CD4-positive, alpha-beta T cell treated with Interleukin-4 for 1 hour (primary cell): ENCODE results near the gene MOBP.
"Not testable (repeated sequence)": the region's sequence is repeated elsewhere in the genome, so short reads cannot be mapped to it uniquely, and the experiment has no call there.

Experiments
- DNase-seq, 2 donors: peaks; one replicate each; pipeline ENCODE4 v3.0.0-alpha.2; 2020 to 2022

MOBP gene, protein sequence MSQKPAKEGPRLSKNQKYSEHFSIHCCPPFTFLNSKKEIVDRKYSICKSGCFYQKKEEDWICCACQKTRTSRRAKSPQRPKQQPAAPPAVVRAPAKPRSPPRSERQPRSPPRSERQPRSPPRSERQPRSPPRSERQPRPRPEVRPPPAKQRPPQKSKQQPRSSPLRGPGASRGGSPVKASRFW

DNA sequence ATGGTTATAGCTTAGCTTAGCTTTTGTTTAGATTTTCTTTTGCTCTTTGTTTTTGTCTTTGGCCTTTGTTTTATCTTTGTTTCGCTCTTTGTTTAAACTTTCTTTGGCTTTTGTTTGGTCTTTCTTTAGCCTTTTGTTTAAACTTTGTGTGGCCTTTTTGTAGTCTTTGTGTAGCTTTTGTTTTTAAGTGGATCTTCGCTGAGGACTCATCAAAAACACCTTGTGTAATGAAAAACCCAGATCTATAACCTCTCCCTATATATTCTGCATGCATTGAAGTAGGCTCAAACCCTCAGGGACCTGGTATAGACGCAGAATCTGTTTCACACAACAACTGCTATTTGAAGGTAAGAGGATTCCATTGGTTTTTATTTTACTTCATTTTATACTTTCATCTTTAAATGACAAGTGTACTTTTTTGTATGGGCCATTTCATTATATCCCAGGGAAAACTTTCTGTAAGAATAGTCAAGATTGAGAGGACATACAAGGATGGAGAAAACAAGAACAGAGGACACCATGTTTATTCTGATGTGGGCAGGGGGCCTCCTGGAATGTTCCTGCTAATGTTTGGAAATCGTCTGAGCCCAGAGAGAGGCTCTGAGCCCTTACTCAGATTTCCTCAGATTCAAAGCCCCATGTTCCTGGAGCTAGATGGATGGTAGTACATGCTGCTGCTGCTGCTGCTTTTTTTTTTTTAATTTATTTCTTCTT, at the start of gene MOBP:
TSS of gene MOBP (plus strand) at position 287 of the 714 bp plus-strand sequence. CDS start 34,390 bp downstream, outside the sequence.
- no peak for DNase-seq

DNA sequence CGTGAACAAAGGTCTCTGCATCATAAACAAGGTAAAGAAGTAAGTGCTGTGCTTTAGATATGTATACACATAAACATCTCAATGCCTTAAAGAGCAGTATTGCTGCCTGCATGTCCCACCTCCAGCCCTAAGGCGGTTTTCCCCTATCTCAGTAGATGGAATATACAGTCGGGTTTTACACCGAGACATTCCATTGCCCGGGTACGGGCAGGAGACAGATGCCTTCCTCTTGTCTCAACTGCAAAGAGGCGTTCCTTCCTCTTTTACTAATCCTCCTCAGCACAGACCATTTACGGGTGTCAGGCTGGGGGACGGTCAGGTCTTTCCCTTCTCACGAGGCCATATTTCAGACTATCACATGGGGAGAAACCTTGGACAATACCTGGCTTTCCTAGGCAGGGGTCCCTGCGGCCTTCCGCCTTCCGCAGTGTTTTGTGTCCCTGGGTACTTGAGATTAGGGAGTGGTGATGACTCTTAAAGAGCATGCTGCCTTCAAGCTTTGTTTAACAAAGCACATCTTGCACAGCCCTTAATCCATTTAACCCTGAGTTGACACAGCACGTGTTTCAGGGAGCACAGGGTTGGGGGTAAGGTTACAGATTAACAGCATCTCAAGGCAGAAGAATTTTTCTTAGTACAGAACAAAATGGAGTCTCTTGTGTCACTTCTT, 48.8 kb upstream of the MOBP start:
- DNase-seq: not testable (repeated sequence)

DNA sequence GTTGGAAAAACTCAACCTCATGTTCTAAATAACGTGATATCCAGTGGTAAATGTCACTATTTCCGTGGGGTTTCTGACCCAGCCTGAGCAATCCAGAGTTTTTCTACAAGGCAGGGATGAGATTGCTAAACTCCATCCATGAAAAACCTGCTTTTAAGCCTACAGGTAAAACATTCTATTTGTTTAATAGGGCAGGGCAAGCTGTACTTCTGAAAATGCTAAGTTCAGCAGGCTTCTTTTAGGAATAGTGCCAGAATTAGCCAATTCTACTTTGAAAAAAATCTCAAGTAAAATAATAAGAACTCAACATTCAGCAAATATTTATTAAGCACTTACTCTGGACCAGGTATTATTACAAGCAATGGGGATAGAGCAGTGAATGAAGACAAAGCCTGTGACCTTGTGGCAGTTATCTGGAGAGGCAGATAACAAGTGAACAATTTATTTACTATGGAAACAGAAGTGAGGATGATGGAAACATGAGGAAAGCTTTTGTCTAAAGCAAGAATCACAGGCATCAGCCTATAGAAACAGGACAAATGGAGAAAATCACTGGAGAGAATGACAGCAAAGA, 47.7 kb upstream of the MOBP start:
- no peak for DNase-seq

DNA sequence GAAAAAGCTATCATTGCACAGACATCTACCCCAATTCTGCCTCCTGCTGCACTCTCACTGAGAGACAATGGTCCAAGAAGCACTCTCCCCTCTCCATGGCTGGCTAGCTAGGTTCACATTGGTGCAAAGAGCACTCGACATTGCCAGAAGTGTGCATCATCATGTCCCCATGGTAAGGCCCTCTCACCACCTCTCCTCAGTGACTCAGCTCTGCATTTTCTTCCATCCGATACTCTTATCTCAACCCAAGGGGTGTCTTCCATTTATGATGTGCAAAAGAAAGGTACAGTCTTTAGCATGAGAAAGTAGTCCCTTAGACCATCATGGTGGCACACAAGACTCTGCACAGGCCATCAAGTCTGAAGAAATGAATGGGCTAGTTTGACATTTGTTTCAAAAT, 46.9 kb upstream of the MOBP start:
- no peak for DNase-seq

- no peak for DNase-seq
These were observed 44.0 kb upstream of the MOBP start for GRCh38 chr3:39423436-39423970.

DNA sequence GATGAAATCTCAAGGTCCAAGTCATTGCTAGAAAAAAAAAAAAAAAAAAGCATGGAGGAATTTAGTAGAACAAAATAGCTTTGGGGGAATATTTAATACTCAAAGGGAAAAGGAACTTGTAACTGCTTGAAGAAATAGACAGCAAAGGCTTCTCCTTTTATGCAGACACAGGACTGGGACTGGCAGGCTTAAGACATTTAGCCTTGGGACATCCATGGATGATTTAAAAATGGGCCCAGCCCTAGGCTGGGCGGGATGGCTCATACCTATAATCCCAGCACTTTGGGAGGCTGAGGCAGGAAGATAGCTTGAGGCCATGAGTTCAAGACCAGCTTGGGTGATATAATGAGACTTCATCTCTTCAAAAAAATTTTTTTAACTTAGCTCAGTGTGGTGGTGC, 41.2 kb upstream of the MOBP start:
- DNase-seq: no peak

GRCh38 chr3:39427506-39427905, 40.0 kb upstream of the MOBP start:
- no peak for DNase-seq

GRCh38 chr3:39428745-39429201, 38.7 kb upstream of the MOBP start:
- no peak for DNase-seq

GRCh38 chr3:39429466-39429865, 38.0 kb upstream of the MOBP start:
- DNase-seq: no peak

GRCh38 chr3:39432342-39432741, 35.1 kb upstream of the MOBP start:
- DNase-seq: no peak

- DNase-seq: no peak
These were observed 33.8 kb upstream of the MOBP start for GRCh38 chr3:39433642-39434041.

GRCh38 chr3:39434574-39434973, 32.9 kb upstream of the MOBP start:
- no peak for DNase-seq

DNA sequence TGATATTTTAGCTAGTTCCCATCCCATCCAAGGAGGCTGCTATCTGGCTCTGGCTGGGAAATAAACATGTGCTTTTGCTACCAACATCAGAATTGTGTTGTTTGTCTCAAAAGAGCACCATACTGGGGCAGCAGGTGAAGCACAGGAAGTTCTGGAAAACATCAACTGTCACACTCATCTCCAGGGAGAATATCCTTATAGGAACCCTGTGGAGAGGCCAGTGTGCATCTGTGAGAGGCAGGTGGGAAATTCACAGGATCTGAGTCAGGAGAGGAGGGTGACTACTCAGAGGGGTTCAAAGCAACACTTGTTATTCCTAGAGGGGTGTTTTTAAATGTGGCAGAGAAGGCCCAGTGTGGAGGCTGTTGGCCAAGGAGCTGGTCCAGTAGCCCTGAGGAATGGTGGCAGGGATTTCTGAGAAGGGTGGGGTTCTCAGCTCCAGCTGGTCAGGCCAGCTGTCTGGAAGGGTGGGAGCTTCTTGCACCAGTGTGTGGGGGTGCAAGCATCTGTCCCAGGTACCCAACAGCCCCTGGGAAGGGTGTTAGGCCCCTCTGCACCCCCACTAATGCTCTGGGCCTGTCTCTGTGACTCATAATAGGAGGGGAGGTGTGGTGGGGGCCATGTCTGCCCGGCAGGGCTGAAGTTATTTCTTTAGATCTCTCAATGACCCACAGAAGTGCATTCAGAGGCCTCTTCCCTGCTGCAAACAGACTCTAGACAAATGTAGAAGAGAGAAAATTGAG, 32.3 kb upstream of the MOBP start:
- no peak for DNase-seq

DNA sequence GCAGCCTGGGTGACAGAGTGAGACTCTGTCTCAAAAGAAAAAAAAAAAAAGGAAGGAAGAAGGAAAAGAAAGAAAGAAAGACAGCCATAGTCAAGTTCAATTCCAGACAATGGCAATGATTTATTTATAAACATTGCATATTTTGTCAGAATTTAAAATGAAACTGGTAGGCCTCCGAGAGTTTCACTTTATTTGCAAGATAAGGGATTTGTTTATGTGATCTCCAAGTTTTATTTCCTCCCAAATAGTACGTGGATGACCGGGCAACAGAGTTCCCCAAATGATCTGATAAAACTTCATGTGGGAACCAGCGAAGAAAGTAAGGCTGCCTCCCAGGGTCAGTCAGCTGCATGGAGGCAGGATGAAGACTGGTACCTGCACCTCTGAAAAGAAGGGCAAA, 28.6 kb upstream of the MOBP start:
- DNase-seq: no peak

- DNase-seq: no peak
These were observed 27.2 kb upstream of the MOBP start for GRCh38 chr3:39440316-39440715.

- no peak for DNase-seq
These were observed 23.9 kb upstream of the MOBP start for GRCh38 chr3:39443530-39443929.

- DNase-seq: no peak
These were observed 21.6 kb upstream of the MOBP start for GRCh38 chr3:39445927-39446326.

DNA sequence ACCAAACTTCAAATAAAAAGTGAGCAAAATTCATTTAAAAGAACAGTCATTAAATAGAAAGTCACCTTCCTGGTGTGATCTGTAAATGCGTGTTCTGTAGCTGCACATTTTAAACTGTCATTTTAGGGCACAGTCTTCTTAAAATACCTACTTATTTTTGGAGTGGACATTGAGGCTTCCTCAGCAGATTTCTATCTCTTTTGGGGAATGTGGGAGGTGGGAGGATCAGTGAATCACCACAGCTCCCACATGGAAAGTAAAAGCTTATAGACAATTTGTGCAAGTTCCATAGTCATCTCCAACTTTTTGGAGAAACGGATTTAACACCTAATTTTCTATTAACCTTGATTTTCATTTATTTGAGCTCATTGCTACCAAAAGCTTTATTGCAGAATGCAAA, 21.0 kb upstream of the MOBP start:
- no peak for DNase-seq

DNA sequence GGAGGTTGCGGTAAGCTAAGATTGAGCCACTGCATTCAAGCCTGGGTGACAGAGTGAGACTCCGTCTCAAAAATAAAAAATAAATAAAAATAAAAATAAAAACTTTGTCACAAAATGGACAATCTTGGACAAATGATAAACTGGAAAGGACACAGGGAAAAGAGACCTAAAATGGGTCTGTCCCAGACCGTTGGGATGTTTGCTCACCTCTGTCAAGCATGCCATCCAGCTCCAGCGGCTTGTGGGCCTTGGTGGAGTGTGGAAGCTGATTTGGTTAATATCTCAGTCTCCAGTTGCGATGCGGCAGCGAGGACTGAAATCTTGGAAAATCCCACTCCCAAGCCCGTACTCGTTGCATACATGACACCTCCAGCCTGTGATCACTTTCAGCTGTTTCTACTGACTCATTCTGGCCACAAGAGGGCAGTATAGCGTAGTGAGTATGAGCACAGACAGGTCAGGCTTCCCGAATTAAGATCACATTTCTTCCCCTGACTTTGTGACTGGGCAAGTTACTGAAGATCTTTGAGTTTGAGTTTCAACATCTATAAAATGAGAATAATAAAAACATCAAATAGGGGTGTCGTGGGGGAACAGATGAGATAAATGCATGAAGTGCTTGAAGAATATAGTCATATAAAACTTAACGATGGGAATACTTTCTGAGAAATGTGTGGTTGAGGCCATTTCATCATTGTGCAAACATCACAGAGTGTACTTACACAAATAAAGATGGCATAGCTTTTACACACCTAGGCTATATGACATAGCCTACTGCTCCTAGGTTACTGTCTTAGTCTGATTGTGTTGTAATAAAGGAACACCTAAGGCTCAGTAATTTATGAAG, 19.6 kb upstream of the MOBP start:
- peak; percentile 47 to 69 for DNase-seq

- no peak for DNase-seq
These were observed 18.8 kb upstream of the MOBP start for GRCh38 chr3:39448506-39449233.

- no peak for DNase-seq
These were observed 17.7 kb upstream of the MOBP start for GRCh38 chr3:39449796-39450195.
